Articular chondrocyte of knee joint (primary cell): ENCODE data around the gene ACAT1. TPM values are rescaled to one million over a fixed set of nuclear protein-coding genes. Genes with fewer than 3 reads are reported as not detected.

Source experiments
- small RNA-seq: library from RNA; depleted of rRNA; stranded (forward); fragments of <200 nt; gene quantifications from one replicate; pipeline ENCODE3, GENCODE V24; 2012
- total RNA-seq: library from RNA; depleted of rRNA; stranded (reverse); fragments of >200 nt; gene quantifications from 2 replicates; pipeline ENCODE4 v1.2.3, GENCODE V29; 2012

Gene ACAT1
- 102 and 106 TPM in 2 replicates for total RNA-seq

GRCh38 chr11:108121274-108122155 is at the start of gene ACAT1:
ACAT1 (plus strand) TSS chr11:108121567; CDS start chr11:108121607, 40 bp downstream.

Small RNA genes within 50 kb of the gene (small RNA-seq; reads per million reads assigned to genes)
- not detected for gene RF00019

Other genes starting within 250 kb of the ACAT1 start
- not detected in 2 replicates for gene RAB39A, start 193.1 kb upstream of the ACAT1 start, total RNA-seq
- 48.8 and 52.5 TPM in 2 replicates for gene CUL5, start 112.7 kb upstream of the ACAT1 start, total RNA-seq
- gene NPAT, start 101.1 kb downstream of the ACAT1 start, total RNA-seq: 22.7 and 28.9 TPM in 2 replicates
- 125 and 153 TPM in 2 replicates for gene ATM, start 101.5 kb downstream of the ACAT1 start, total RNA-seq